Activated CD4-positive, alpha-beta T cell treated with anti-CD3 and anti-CD28 coated beads, Interleukin-2, amount 50 U/mL, for 48 hours (primary cell): ENCODE measurements around the gene APOBEC3C.
"Not testable (repeated sequence)": the region's sequence is repeated elsewhere in the genome, so short reads cannot be mapped to it uniquely, and the experiment has no call there.

Source experiments
- DNase-seq, 2 experiments: peaks; one replicate each; pipeline ENCODE4 v3.0.0-alpha.2; 2020

APOBEC3C gene

GRCh38 chr22:39066442-39067276, 52.6 kb downstream of the APOBEC3C start:
- not testable (repeated sequence) for DNase-seq

GRCh38 chr22:39068033-39068785, 54.2 kb downstream of the APOBEC3C start:
- no peak for DNase-seq
